Gastroesophageal sphincter (tissue), 4 donors: Measurements from ENCODE around the gene TBC1D24. TPM values are rescaled to one million over a fixed set of nuclear protein-coding genes. Genes with fewer than 3 reads are reported as not detected.

Source experiments
- ATAC-seq: fragments of 150-250 bp; one replicate; pipeline ENCODE4 v1.9.1; 2016; ENCODE audit warnings: mild to moderate bottlenecking, moderate library complexity
- H3K27ac ChIP-seq, 4 donors: fragments of 200-600 bp; sonication (generic) in 3 of 4; 1 replicate in 3 of 4; 2 replicates in 1 of 4; pipeline ENCODE4 v1.5.1; 2016 to 2019
- H3K27me3 ChIP-seq: fragments of 200-600 bp; sonication (generic); one replicate; pipeline ENCODE4 v1.5.1; 2019
- H3K36me3 ChIP-seq, 2 donors: fragments of 200-600 bp; sonication (generic); one replicate each; pipeline ENCODE4 v1.5.1; 2019; ENCODE audit warnings: control low read depth in 1 of 2
- H3K4me1 ChIP-seq, 3 donors: fragments of 200-600 bp; sonication (generic); 1 replicate in 2 of 3; 2 replicates in 1 of 3; pipeline ENCODE4 v1.5.1; 2016 to 2019; ENCODE audit warnings: control low read depth in 2 of 3
- H3K4me3 ChIP-seq, 2 donors: fragments of 200-600 bp; sonication (generic); one replicate each; pipeline ENCODE4 v1.5.1; 2019; ENCODE audit warnings: mild to moderate bottlenecking in 1 of 2, moderate library complexity in 1 of 2
- H3K9me3 ChIP-seq, 3 donors: fragments of 200-600 bp; sonication (generic); one replicate each; pipeline ENCODE4 v1.5.1; 2017 to 2019; ENCODE audit warnings: control low read depth in 2 of 3
- CTCF ChIP-seq, 4 experiments: fragments of 200-600 bp in 2 of 4; fragments of 450-650 bp in 2 of 4; sonication (generic) in 1 of 4; IDR thresholded peaks; one replicate each; pipeline ENCODE4 v1.5.1; 2017 to 2019; ENCODE audit warnings: antibody characterized with exemption in 4 of 4, mild to moderate bottlenecking in 2 of 4, moderate library complexity in 2 of 4
- EP300 ChIP-seq: sonication (generic); formaldehyde crosslinking; IDR thresholded peaks from one replicate; pipeline ENCODE4 v1.6.1; 2017; ENCODE audit warnings: antibody characterized with exemption, mild to moderate bottlenecking
- POLR2A ChIP-seq, 2 donors: fragments of 450-650 bp; IDR thresholded peaks; one replicate each; pipeline ENCODE4 v1.6.1; 2017; ENCODE audit warnings: antibody characterized with exemption in 2 of 2, mild to moderate bottlenecking in 2 of 2, moderate library complexity in 1 of 2
- POLR2AphosphoS5 ChIP-seq: sonication (generic); formaldehyde crosslinking; IDR thresholded peaks from one replicate; pipeline ENCODE4 v1.6.1; 2017; ENCODE audit warnings: antibody characterized with exemption
- WGBS, 2 donors: methylation state at CpG; one replicate each; pipeline ENCODE4 v1.1.5; 2018; ENCODE audit warnings: low coverage in 1 of 2; 5-methylcytosine and 5-hydroxymethylcytosine counted together
- total RNA-seq, 4 donors: library from RNA; depleted of rRNA; stranded (reverse); fragments of >200 nt; gene quantifications; one replicate each; pipeline ENCODE4 v1.1.0, GENCODE V29; 2016

Gene TBC1D24
- total RNA-seq, 4 donors from 2014 or later, result 6.2 to 18.4 (median 14.2) TPM

- no peak for ATAC-seq
- WGBS, 2 donors, result 87 to 100% methylated on average over 3 to 7 of the region's 16 CpGs
Measured at GRCh38 chr16:2489581-2489980, 14.7 kb downstream of the TBC1D24 start.

GRCh38 chr16:2490190-2491105, 15.5 kb downstream of the TBC1D24 start:
- Histone ChIP-seq H3K9me3 (no peaks in the 10 kb centered on the region), H3K27me3 (no peaks in the 10 kb centered on the region), H3K36me3 (peaks cover 0 to 28% of the 10 kb centered on the region in 2 donors), H3K27ac (no peak overlapping the region), H3K4me1 (peaks cover 0 to 16% (median 0%) of the 10 kb centered on the region in 3 donors), H3K4me3 (no peak overlapping the region)
- 85 to 95% methylated on average over 4 to 5 of the region's 23 CpGs for WGBS, 2 donors
- ATAC-seq, result no peak
- TF ChIP-seq EP300 (no peak), CTCF (IDR thresholded peaks at IDR 0.05) (no peak), POLR2AphosphoS5 (no peak), POLR2A (IDR thresholded peaks at IDR 0.05) (no peak)

More at GRCh38 chr16:2489581-2489980, 14.7 kb downstream of the TBC1D24 start:
- peaks cover 0 to 20% (median 0%) of the 10 kb centered on the region in 3 donors for H3K4me1 ChIP-seq
- peaks cover 0 to 28% of the 10 kb centered on the region in 2 donors for H3K36me3 ChIP-seq
- no peak overlapping the region for H3K4me3 ChIP-seq
- TF ChIP-seq POLR2A (IDR thresholded peaks at IDR 0.05) (no peak), POLR2AphosphoS5 (no peak), EP300 (no peak), CTCF (IDR thresholded peaks at IDR 0.05) (no peak)
- no peaks in the 10 kb centered on the region for H3K9me3 ChIP-seq
- no peak overlapping the region for H3K27ac ChIP-seq
- H3K27me3 ChIP-seq, result no peaks in the 10 kb centered on the region

GRCh38 chr16:2492292-2492691, 17.4 kb downstream of the TBC1D24 start:
- no peaks in the 10 kb centered on the region for H3K27me3 ChIP-seq
- no peaks in the 10 kb centered on the region for H3K9me3 ChIP-seq
- no peak for TF ChIP-seq EP300
- H3K36me3 ChIP-seq, result peaks cover 0 to 36% of the 10 kb centered on the region in 2 donors
- H3K27ac ChIP-seq, result no peak overlapping the region
- ATAC-seq, result no peak
- no peak overlapping the region for H3K4me3 ChIP-seq
- H3K4me1 ChIP-seq, result peaks cover 0 to 7% (median 2%) of the 10 kb centered on the region in 3 donors
- WGBS, 2 donors, result 77% methylated on average over 3 of the region's 13 CpGs; no CpG with 5 or more reads in 1 of the 2 donors

- H3K36me3 ChIP-seq, result peaks cover 0 to 49% of the 10 kb centered on the region in 2 donors
- H3K27ac ChIP-seq, result no peak overlapping the region
- no peak overlapping the region for H3K4me3 ChIP-seq
- peaks cover 0 to 19% (median 15%) of the 10 kb centered on the region in 3 donors for H3K4me1 ChIP-seq
- TF ChIP-seq POLR2A (IDR thresholded peaks at IDR 0.05) (no peak), EP300 (no peak), POLR2AphosphoS5 (no peak)
- no peaks in the 10 kb centered on the region for H3K9me3 ChIP-seq
- H3K27me3 ChIP-seq, result no peaks in the 10 kb centered on the region
- no peak for ATAC-seq
- WGBS, 2 donors, result 95 to 96% methylated on average over 5 to 6 of the region's 6 CpGs
Measured at GRCh38 chr16:2493605-2494004, 18.7 kb downstream of the TBC1D24 start.

GRCh38 chr16:2494616-2495015, 19.7 kb downstream of the TBC1D24 start:
- no peak for ATAC-seq

More at GRCh38 chr16:2494616-2495015, 19.7 kb downstream of the TBC1D24 start:
- Histone ChIP-seq H3K4me3 (no peak overlapping the region), H3K27me3 (no peaks in the 10 kb centered on the region), H3K9me3 (no peaks in the 10 kb centered on the region), H3K4me1 (peaks cover 0 to 27% (median 15%) of the 10 kb centered on the region in 3 donors), H3K36me3 (peaks cover 0 to 59% of the 10 kb centered on the region in 2 donors), H3K27ac (no peak overlapping the region)
- TF ChIP-seq CTCF (IDR thresholded peaks at IDR 0.05) (no peak), EP300 (no peak), POLR2AphosphoS5 (no peak), POLR2A (IDR thresholded peaks at IDR 0.05) (no peak)
- 86 to 91% methylated on average over 5 of the region's 5 CpGs for WGBS, 2 donors
